ENCODE measurements around the gene PWWP2B.

PWWP2B gene

DNA sequence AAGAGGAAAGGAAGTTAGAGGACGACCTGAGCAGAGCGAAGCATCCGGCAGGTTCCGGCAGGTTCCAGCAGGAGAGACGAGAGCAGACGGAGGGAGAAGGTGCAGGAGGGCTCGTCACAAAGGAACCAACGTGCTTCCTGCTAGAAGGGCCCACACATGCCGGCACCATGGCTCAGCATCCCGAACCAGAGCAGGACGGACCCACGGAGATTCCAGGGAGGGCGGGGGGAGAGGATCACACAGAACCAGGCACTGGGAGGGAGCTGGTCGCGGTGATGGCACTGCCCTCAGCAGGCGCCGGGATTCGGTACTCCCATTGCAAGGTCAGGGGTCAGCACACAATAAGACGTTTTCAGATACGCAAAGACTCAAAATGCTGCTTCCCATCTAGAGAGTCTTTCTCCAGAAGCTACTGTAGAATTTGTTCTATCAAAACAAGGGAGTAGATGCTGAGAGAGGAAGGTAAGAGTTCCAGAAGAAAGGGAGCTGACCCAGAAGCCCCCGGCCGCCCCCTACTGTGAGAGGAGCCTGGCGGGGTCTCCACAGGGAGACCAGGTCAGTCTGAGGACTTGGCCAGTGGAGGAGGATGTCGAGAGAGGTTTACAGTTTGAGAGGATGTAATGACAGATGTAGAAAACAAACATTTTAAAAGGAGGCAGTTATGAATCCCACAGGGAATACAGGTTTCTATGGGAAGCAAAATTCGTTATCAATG, 23.6 kb upstream of the PWWP2B start:
- H3K9me3 ChIP-seq = no peaks in the 10 kb centered on the region
- H3K27ac ChIP-seq = no peak overlapping the region
- no peak for TF ChIP-seq CTCF (IDR thresholded peaks at IDR 0.05)
- H3K27me3 ChIP-seq = no peaks in the 10 kb centered on the region
- peak; percentile 3 to 48 for DNase-seq
- peaks cover 0 to 12% (median 0%) of the 10 kb centered on the region in 3 donors for H3K36me3 ChIP-seq
- no peak overlapping the region for H3K4me3 ChIP-seq
- intact Hi-C loops (cut with DNase I; ENCODE audit: low total_unique reads) = no loop called here
- H3K4me1 ChIP-seq = no peaks in the 10 kb centered on the region

- no peaks in the 10 kb centered on the region for H3K4me1 ChIP-seq
- DNase-seq = peak in 1 of 2 donors; percentile 44
- no peak for TF ChIP-seq CTCF (IDR thresholded peaks at IDR 0.05)
- no peaks in the 10 kb centered on the region for H3K9me3 ChIP-seq
- peaks cover 0 to 14% (median 4%) of the 10 kb centered on the region in 3 donors for H3K36me3 ChIP-seq
- no peaks in the 10 kb centered on the region for H3K27me3 ChIP-seq
- H3K4me3 ChIP-seq = no peak overlapping the region
- no peak overlapping the region for H3K27ac ChIP-seq
- intact Hi-C loops (cut with DNase I; ENCODE audit: low total_unique reads) = no loop called here
These were observed 22.8 kb upstream of the PWWP2B start for GRCh38 chr10:132374176-132374575.

- H3K4me1 ChIP-seq = no peaks in the 10 kb centered on the region
- no peak overlapping the region for H3K4me3 ChIP-seq
- H3K27me3 ChIP-seq = no peaks in the 10 kb centered on the region
- intact Hi-C loops (cut with DNase I; ENCODE audit: low total_unique reads) = no loop called here
- H3K27ac ChIP-seq = no peak overlapping the region
- peaks cover 0 to 13% (median 5%) of the 10 kb centered on the region in 3 donors for H3K36me3 ChIP-seq
- peak in 1 of 2 donors; percentile 55 for DNase-seq
- TF ChIP-seq CTCF (IDR thresholded peaks at IDR 0.05) = no peak
- H3K9me3 ChIP-seq = no peaks in the 10 kb centered on the region
These were observed 22.4 kb upstream of the PWWP2B start for GRCh38 chr10:132374612-132375011.

- intact Hi-C loops (cut with DNase I; ENCODE audit: low total_unique reads) = no loop called here
- H3K36me3 ChIP-seq = peaks cover 0 to 13% (median 5%) of the 10 kb centered on the region in 3 donors
- TF ChIP-seq CTCF (IDR thresholded peaks at IDR 0.05) = no peak
These were observed 21.7 kb upstream of the PWWP2B start for GRCh38 chr10:132375116-132375794.

GRCh38 chr10:132375795-132376297, 21.2 kb upstream of the PWWP2B start:
- Histone ChIP-seq H3K27ac (no peak overlapping the region), H3K36me3 (peaks cover 0 to 13% (median 5%) of the 10 kb centered on the region in 3 donors), H3K9me3 (peaks cover 0 to 3% (median 0%) of the 10 kb centered on the region in 3 donors), H3K4me1 (no peaks in the 10 kb centered on the region), H3K27me3 (no peaks in the 10 kb centered on the region), H3K4me3 (no peak overlapping the region)
- DNase-seq = no peak
- intact Hi-C loops (cut with DNase I; ENCODE audit: low total_unique reads) = no loop called here
- TF ChIP-seq CTCF (IDR thresholded peaks at IDR 0.05) = no peak

More at GRCh38 chr10:132375116-132375794, 21.7 kb upstream of the PWWP2B start:
- no peaks in the 10 kb centered on the region for H3K9me3 ChIP-seq
- H3K27ac ChIP-seq = no peak overlapping the region
- H3K4me3 ChIP-seq = no peak overlapping the region
- no peaks in the 10 kb centered on the region for H3K4me1 ChIP-seq
- H3K27me3 ChIP-seq = no peaks in the 10 kb centered on the region
- DNase-seq = peak in 1 of 2 donors; percentile 33
